H1 (cell line): ENCODE measurements around the gene PFKFB3. TPM values are rescaled to one million over a fixed set of nuclear protein-coding genes. Genes with fewer than 3 reads are reported as not detected.

Experiments
- BCL11A ChIP-seq, 2 experiments: IDR thresholded peaks; one replicate each; pipeline ENCODE4 v1.6.1; 2011; ENCODE audit warnings: low read depth in 2 of 2, low read length in 2 of 2, mild to moderate bottlenecking in 2 of 2
- CEBPB ChIP-seq: IDR thresholded peaks from 2 replicates; pipeline ENCODE4 v1.6.1; 2012; ENCODE audit warnings: low read depth, low read length
- EZH2 ChIP-seq: fragments of 200-600 bp; sonication (generic); IDR thresholded peaks from 2 replicates; pipeline ENCODE4 v1.7.1; 2012; ENCODE audit warnings: low read depth, mild to moderate bottlenecking, moderate library complexity, low read length, inconsistent platforms; ENCODE audit not compliant: severe bottlenecking
- HDAC2 ChIP-seq, 2 experiments: fragments of 300-600 bp in 1 of 2; sonication (generic) in 1 of 2; IDR thresholded peaks; 2 replicates each; pipeline ENCODE4 v1.6.1; 2011 to 2012; ENCODE audit warnings: low read depth in 2 of 2, low read length in 2 of 2, mild to moderate bottlenecking in 2 of 2, moderate library complexity in 2 of 2, borderline replicate concordance in 1 of 2, inconsistent platforms in 1 of 2
- JUN ChIP-seq: IDR thresholded peaks from 2 replicates; pipeline ENCODE4 v1.6.1; 2011; ENCODE audit warnings: low read depth, mild to moderate bottlenecking, improper control_type of control experiment, low read length
- JUND ChIP-seq: IDR thresholded peaks from 2 replicates; pipeline ENCODE4 v1.6.1; 2011; ENCODE audit warnings: mild to moderate bottlenecking, improper control_type of control experiment, low read length
- POLR2A ChIP-seq, 2 experiments: IDR thresholded peaks; 1 replicate in 1 of 2; 2 replicates in 1 of 2; pipeline ENCODE4 v1.6.1; 2011; ENCODE audit warnings: low read depth in 2 of 2, low read length in 2 of 2, mild to moderate bottlenecking in 2 of 2; ENCODE audit errors: control extremely low read depth in 1 of 2
- SIRT6 ChIP-seq: IDR thresholded peaks from one replicate; pipeline ENCODE4 v1.7.1; 2012; ENCODE audit warnings: low read length, inconsistent platforms
- YY1 ChIP-seq: IDR thresholded peaks from 2 replicates; pipeline ENCODE4 v1.6.1; 2011; ENCODE audit warnings: low read depth, mild to moderate bottlenecking, low read length
- polyA plus RNA-seq, 7 experiments: library from polyadenylated mRNA; depleted of rRNA in 3 of 7; stranded (reverse) in 5 of 7; unstranded in 2 of 7; fragments of >200 nt in 5 of 7; fragments of 200-250 nt in 2 of 7; gene quantifications; 1 replicate in 5 of 7; 2 replicates in 1 of 7; 4 replicates in 1 of 7; pipeline versions ENCODE4 v1.2.1 to v1.2.3, GENCODE V29; 2011 to 2013; ENCODE audit warnings: missing spikeins in 2 of 7, mixed read lengths in 2 of 7
- total RNA-seq: library from RNA; stranded (reverse); fragmentation: NEBNext Ultra II Directional; extraction: Animal tissue kit (Norgen Biotek cat#: 25700); gene quantifications from 2 replicates; pipeline ENCODE4 v1.2.1, GENCODE V29; 2021
- TF ChIP-seq, protein P1 (sequence below): fragments of 300-600 bp; sonication (generic); IDR thresholded peaks from 2 replicates; pipeline ENCODE4 v1.7.1; 2012; ENCODE audit warnings: low read length, moderate library complexity, mild to moderate bottlenecking, inconsistent platforms; ENCODE audit not compliant: insufficient replicate concordance
- TF ChIP-seq, protein P2 (sequence below): IDR thresholded peaks from 2 replicates; pipeline ENCODE4 v1.6.1; 2012; ENCODE audit warnings: inconsistent platforms

PFKFB3 gene
- total and polyA plus RNA-seq, 2 of the 8 experiments (the other 6 are each of a cell fraction or from before 2014, with no cell fraction given) = 15.6 to 32.0 TPM

DNA sequence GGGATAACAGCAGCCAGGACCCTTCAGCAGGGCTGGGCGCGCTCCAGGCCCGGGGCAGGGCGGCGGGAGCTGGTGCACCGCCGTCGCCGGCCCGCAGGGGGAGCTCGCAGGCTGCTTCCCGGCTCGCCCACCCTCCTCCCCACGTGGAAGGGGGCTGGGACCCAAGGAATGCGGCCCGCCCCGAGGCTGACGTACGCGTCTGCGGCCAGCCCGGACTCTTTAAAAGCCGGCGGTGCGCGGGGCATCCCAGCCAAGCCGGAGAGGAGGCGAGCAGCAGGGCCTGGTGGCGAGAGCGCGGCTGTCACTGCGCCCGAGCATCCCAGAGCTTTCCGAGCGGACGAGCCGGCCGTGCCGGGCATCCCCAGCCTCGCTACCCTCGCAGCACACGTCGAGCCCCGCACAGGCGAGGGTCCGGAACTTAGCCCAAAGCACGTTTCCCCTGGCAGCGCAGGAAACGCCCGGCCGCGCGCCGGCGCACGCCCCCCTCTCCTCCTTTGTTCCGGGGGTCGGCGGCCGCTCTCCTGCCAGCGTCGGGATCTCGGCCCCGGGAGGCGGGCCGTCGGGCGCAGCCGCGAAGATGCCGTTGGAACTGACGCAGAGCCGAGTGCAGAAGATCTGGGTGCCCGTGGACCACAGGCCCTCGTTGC lies at the start of gene PFKFB3 (continued):
- TF ChIP-seq, protein P1, sequence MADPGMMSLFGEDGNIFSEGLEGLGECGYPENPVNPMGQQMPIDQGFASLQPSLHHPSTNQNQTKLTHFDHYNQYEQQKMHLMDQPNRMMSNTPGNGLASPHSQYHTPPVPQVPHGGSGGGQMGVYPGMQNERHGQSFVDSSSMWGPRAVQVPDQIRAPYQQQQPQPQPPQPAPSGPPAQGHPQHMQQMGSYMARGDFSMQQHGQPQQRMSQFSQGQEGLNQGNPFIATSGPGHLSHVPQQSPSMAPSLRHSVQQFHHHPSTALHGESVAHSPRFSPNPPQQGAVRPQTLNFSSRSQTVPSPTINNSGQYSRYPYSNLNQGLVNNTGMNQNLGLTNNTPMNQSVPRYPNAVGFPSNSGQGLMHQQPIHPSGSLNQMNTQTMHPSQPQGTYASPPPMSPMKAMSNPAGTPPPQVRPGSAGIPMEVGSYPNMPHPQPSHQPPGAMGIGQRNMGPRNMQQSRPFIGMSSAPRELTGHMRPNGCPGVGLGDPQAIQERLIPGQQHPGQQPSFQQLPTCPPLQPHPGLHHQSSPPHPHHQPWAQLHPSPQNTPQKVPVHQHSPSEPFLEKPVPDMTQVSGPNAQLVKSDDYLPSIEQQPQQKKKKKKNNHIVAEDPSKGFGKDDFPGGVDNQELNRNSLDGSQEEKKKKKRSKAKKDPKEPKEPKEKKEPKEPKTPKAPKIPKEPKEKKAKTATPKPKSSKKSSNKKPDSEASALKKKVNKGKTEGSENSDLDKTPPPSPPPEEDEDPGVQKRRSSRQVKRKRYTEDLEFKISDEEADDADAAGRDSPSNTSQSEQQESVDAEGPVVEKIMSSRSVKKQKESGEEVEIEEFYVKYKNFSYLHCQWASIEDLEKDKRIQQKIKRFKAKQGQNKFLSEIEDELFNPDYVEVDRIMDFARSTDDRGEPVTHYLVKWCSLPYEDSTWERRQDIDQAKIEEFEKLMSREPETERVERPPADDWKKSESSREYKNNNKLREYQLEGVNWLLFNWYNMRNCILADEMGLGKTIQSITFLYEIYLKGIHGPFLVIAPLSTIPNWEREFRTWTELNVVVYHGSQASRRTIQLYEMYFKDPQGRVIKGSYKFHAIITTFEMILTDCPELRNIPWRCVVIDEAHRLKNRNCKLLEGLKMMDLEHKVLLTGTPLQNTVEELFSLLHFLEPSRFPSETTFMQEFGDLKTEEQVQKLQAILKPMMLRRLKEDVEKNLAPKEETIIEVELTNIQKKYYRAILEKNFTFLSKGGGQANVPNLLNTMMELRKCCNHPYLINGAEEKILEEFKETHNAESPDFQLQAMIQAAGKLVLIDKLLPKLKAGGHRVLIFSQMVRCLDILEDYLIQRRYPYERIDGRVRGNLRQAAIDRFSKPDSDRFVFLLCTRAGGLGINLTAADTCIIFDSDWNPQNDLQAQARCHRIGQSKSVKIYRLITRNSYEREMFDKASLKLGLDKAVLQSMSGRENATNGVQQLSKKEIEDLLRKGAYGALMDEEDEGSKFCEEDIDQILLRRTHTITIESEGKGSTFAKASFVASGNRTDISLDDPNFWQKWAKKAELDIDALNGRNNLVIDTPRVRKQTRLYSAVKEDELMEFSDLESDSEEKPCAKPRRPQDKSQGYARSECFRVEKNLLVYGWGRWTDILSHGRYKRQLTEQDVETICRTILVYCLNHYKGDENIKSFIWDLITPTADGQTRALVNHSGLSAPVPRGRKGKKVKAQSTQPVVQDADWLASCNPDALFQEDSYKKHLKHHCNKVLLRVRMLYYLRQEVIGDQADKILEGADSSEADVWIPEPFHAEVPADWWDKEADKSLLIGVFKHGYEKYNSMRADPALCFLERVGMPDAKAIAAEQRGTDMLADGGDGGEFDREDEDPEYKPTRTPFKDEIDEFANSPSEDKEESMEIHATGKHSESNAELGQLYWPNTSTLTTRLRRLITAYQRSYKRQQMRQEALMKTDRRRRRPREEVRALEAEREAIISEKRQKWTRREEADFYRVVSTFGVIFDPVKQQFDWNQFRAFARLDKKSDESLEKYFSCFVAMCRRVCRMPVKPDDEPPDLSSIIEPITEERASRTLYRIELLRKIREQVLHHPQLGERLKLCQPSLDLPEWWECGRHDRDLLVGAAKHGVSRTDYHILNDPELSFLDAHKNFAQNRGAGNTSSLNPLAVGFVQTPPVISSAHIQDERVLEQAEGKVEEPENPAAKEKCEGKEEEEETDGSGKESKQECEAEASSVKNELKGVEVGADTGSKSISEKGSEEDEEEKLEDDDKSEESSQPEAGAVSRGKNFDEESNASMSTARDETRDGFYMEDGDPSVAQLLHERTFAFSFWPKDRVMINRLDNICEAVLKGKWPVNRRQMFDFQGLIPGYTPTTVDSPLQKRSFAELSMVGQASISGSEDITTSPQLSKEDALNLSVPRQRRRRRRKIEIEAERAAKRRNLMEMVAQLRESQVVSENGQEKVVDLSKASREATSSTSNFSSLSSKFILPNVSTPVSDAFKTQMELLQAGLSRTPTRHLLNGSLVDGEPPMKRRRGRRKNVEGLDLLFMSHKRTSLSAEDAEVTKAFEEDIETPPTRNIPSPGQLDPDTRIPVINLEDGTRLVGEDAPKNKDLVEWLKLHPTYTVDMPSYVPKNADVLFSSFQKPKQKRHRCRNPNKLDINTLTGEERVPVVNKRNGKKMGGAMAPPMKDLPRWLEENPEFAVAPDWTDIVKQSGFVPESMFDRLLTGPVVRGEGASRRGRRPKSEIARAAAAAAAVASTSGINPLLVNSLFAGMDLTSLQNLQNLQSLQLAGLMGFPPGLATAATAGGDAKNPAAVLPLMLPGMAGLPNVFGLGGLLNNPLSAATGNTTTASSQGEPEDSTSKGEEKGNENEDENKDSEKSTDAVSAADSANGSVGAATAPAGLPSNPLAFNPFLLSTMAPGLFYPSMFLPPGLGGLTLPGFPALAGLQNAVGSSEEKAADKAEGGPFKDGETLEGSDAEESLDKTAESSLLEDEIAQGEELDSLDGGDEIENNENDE = no peak
- TF ChIP-seq BCL11A (IDR thresholded peaks at IDR 0.05; ENCODE audit: low read depth in 2 of 2, low read length in 2 of 2) = no peak
- TF ChIP-seq CEBPB = no peak
- TF ChIP-seq YY1 = peak; percentile 51; the same call in 1 of the 2 replicates
- TF ChIP-seq, protein P2, sequence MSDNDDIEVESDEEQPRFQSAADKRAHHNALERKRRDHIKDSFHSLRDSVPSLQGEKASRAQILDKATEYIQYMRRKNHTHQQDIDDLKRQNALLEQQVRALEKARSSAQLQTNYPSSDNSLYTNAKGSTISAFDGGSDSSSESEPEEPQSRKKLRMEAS = peak; percentile 92
- no peak for TF ChIP-seq SIRT6
- peak; percentile 7 to 71; a peak in 1 of 4 replicates for TF ChIP-seq HDAC2 (IDR thresholded peaks at IDR 0.05; ENCODE audit: borderline replicate concordance in 1 of 2, low read depth in 2 of 2, low read length in 2 of 2)
- TF ChIP-seq POLR2A (IDR thresholded peaks at IDR 0.05; ENCODE audit: control extremely low read depth in 1 of 2, low read depth in 2 of 2, low read length in 2 of 2) = peak; percentile 100
- TF ChIP-seq JUN = no peak
- TF ChIP-seq EZH2 = no peak
- TF ChIP-seq JUND = no peak
